Measurements from ENCODE around the gene RGS16.

Gene RGS16

GRCh38 chr1:182610606-182611194 lies 6.5 kb upstream of the RGS16 start:
- DNase-seq (ENCODE audit: low read depth in 4 of 4, low spot score in 1 of 4): no peak

- DNase-seq (ENCODE audit: low read depth in 4 of 4, low spot score in 1 of 4): no peak
These were observed 4.8 kb upstream of the RGS16 start for GRCh38 chr1:182608845-182609610.

- no peak for DNase-seq (ENCODE audit: low read depth in 4 of 4, low spot score in 1 of 4)
These were observed 4.0 kb upstream of the RGS16 start for GRCh38 chr1:182608236-182608635.

- DNase-seq (ENCODE audit: low read depth in 4 of 4, low spot score in 1 of 4): no peak
These were observed 3.4 kb upstream of the RGS16 start for GRCh38 chr1:182607566-182607965.

GRCh38 chr1:182603646-182604174 lies 479 bp downstream of the RGS16 start:
- DNase-seq (ENCODE audit: low read depth in 4 of 4, low spot score in 1 of 4): no peak

- no peak for DNase-seq (ENCODE audit: low read depth in 4 of 4, low spot score in 1 of 4)
These were observed 1.1 kb downstream of the RGS16 start for GRCh38 chr1:182602935-182603645.

- DNase-seq (ENCODE audit: low read depth in 4 of 4, low spot score in 1 of 4): no peak
These were observed 2.3 kb downstream of the RGS16 start for GRCh38 chr1:182601913-182602312.

GRCh38 chr1:182601416-182601786 lies 2.8 kb downstream of the RGS16 start:
- peak in 3 of 4 experiments; percentile 42 to 72 (median 47) for DNase-seq (ENCODE audit: low read depth in 4 of 4, low spot score in 1 of 4)

GRCh38 chr1:182600745-182601415 lies 3.3 kb downstream of the RGS16 start:
- no peak for DNase-seq (ENCODE audit: low read depth in 4 of 4, low spot score in 1 of 4)

- no peak for DNase-seq (ENCODE audit: low read depth in 4 of 4, low spot score in 1 of 4)
These were observed 4.0 kb downstream of the RGS16 start for GRCh38 chr1:182600036-182600713.

- no peak for DNase-seq (ENCODE audit: low read depth in 4 of 4, low spot score in 1 of 4)
These were observed 4.8 kb downstream of the RGS16 start for GRCh38 chr1:182599339-182599738.

GRCh38 chr1:182598296-182598695 lies 5.9 kb downstream of the RGS16 start:
- DNase-seq (ENCODE audit: low read depth in 4 of 4, low spot score in 1 of 4): no peak

- DNase-seq (ENCODE audit: low read depth in 4 of 4, low spot score in 1 of 4): no peak
These were observed 7.3 kb downstream of the RGS16 start for GRCh38 chr1:182596934-182597333.

GRCh38 chr1:182595641-182596240 lies 8.4 kb downstream of the RGS16 start:
- DNase-seq (ENCODE audit: low read depth in 4 of 4, low spot score in 1 of 4): peak in 2 of 4 experiments; percentile 42 to 47

GRCh38 chr1:182589931-182590330 lies 14.3 kb downstream of the RGS16 start:
- no peak for DNase-seq (ENCODE audit: low read depth in 4 of 4, low spot score in 1 of 4)

GRCh38 chr1:182589520-182589919 lies 14.7 kb downstream of the RGS16 start:
- DNase-seq (ENCODE audit: low read depth in 4 of 4, low spot score in 1 of 4): no peak

GRCh38 chr1:182588500-182589396 lies 15.4 kb downstream of the RGS16 start, which contains the start of gene RNASEL:
Gene RNASEL, minus strand, starts transcription at chr1:182589256. Its CDS starts 2,450 bp downstream, at chr1:182586806.
- DNase-seq (ENCODE audit: low read depth in 4 of 4, low spot score in 1 of 4): peak in 2 of 4 experiments; percentile 42 to 45

GRCh38 chr1:182587666-182588499 lies 16.3 kb downstream of the RGS16 start:
- no peak for DNase-seq (ENCODE audit: low read depth in 4 of 4, low spot score in 1 of 4)

Data from stimulated activated CD4-positive, alpha-beta T cell treated with anti-CD3 and anti-CD28 coated beads, Interleukin-1b, Interleukin-23, amount 100 ng/mL, for 24 hours (primary cell).